K562 (cell line): ENCODE data around the gene RNU6-9. TPM values are rescaled to one million over a fixed set of nuclear protein-coding genes. Genes with fewer than 3 reads are reported as not detected.

Source experiments
- ATAC-seq: fragments of 200-7000 bp; cut with Tn5 transposase; 3 replicates; pipeline ENCODE4 v1.9.1; 2020; ENCODE audit warnings: moderate library complexity
- BruUV-seq: library from RNA; stranded (reverse); fragments of 400-500 nt; replicated peaks from 2 replicates; lab custom pipeline; 2021; lab: Mats Ljungman, UMichigan
- CTCF ChIA-PET: fragments of 300-600 bp; formaldehyde crosslinking; extraction: SDS; loops from one replicate; lab custom pipeline; 2021; ENCODE audit warnings: low intra/inter-chr PET ratio; lab: Yijun Ruan, JAX
- POLR2A ChIA-PET: fragments of 300-600, 350-650 bp; sonication (Branson Sonifier 250); formaldehyde crosslinking; extraction: SDS; loops from one replicate; lab custom pipeline; 2021; ENCODE audit warnings: antibody characterized with exemption, inconsistent platforms; lab: Yijun Ruan, JAX
- DNase-seq, 4 experiments: peaks; one replicate each; pipeline versions ENCODE4 v3.0.0 to v3.0.0-alpha.2; 2011 to 2018; ENCODE audit warnings: low spot score in 3 of 4, mixed read lengths in 3 of 4; ENCODE audit errors: extremely low read depth in 1 of 4
- FAIRE-seq: peaks from 2 replicates; lab custom pipeline; 2011; peaks lifted over from hg19 to GRCh38; lab: Jason Lieb, UNC
- H2AFZ ChIP-seq: 2 replicates; pipeline ENCODE4 v1.6.0; 2011; ENCODE audit warnings: low read depth, low read length, control low read depth, inconsistent platforms
- H3K27ac ChIP-seq: fragments of 200-600 bp; 3 replicates; pipeline ENCODE4 v1.8.0; 2011; ENCODE audit warnings: low read depth, mild to moderate bottlenecking, control low read depth, inconsistent platforms, low read length, moderate library complexity, mixed read lengths; ENCODE audit errors: extremely low read depth
- H3K27me3 ChIP-seq, 2 experiments: fragments of 300-600 bp in 1 of 2; 2 replicates in 1 of 2; 3 replicates in 1 of 2; pipeline versions ENCODE4 v1.6.0 to v1.8.0; 2011; ENCODE audit warnings: inconsistent platforms in 2 of 2, low read length in 2 of 2, mild to moderate bottlenecking in 1 of 2, mixed read lengths in 1 of 2, moderate library complexity in 1 of 2; ENCODE audit not compliant: control insufficient read depth in 2 of 2, insufficient read depth in 2 of 2
- H3K36me3 ChIP-seq: fragments of 300-600 bp; 3 replicates; pipeline ENCODE4 v1.8.0; 2011; ENCODE audit warnings: mild to moderate bottlenecking, low read length, inconsistent platforms; ENCODE audit not compliant: control insufficient read depth, insufficient read depth
- H3K4me1 ChIP-seq, 2 experiments: fragments of 200-600 bp in 1 of 2; replicated peaks in 1 of 2; 2 replicates in 1 of 2; 3 replicates in 1 of 2; pipeline versions ENCODE4 v1.5.1 to v1.8.0; 2011; ENCODE audit warnings: inconsistent platforms in 2 of 2, low read length in 2 of 2, mild to moderate bottlenecking in 1 of 2, mixed read lengths in 1 of 2, moderate library complexity in 1 of 2; ENCODE audit not compliant: control insufficient read depth in 2 of 2, insufficient read depth in 2 of 2
- H3K4me2 ChIP-seq: 2 replicates; pipeline ENCODE4 v1.6.1; 2011; ENCODE audit warnings: low read length, control low read depth, inconsistent platforms, mixed read lengths; ENCODE audit not compliant: insufficient read depth
- H3K4me3 ChIP-seq: fragments of 200-600 bp; sonication (generic), shearing (Covaris generic); 2 replicates; pipeline ENCODE4 v1.5.1; 2016; ENCODE audit warnings: control low read depth, inconsistent platforms
- H3K79me2 ChIP-seq: fragments of 200-600 bp; 3 replicates; pipeline ENCODE4 v1.8.0; 2011; ENCODE audit warnings: low read length, inconsistent platforms; ENCODE audit not compliant: control insufficient read depth, insufficient read depth
- H3K9ac ChIP-seq, 2 experiments: 2 replicates each; pipeline versions ENCODE4 v1.6.0 to v1.6.1; 2011; ENCODE audit warnings: low read depth in 2 of 2, low read length in 2 of 2, control low read depth in 1 of 2, inconsistent platforms in 1 of 2, mild to moderate bottlenecking in 1 of 2, mixed read lengths in 1 of 2; ENCODE audit not compliant: insufficient read depth in 1 of 2
- H3K9me1 ChIP-seq: one replicate; pipeline ENCODE4 v1.6.0; 2011; ENCODE audit warnings: inconsistent platforms, mild to moderate bottlenecking, low read length, moderate library complexity; ENCODE audit not compliant: control insufficient read depth, insufficient read depth
- H3K9me3 ChIP-seq: replicated peaks from 2 replicates; pipeline ENCODE4 v1.5.1; 2011; ENCODE audit warnings: low read depth, low read length, inconsistent platforms; ENCODE audit not compliant: control insufficient read depth, insufficient read depth
- H4K20me1 ChIP-seq: replicated peaks from 2 replicates; pipeline ENCODE4 v1.6.1; 2011; ENCODE audit warnings: low read length, inconsistent platforms, mixed read lengths; ENCODE audit not compliant: control insufficient read depth, insufficient read depth
- C11orf30 ChIP-seq: fragments of 450-650 bp; IDR thresholded peaks from 2 replicates; pipeline ENCODE4 v1.6.1; 2016; ENCODE audit warnings: low read depth, mild to moderate bottlenecking
- CHD1 ChIP-seq: fragments of 200-600 bp; sonication (generic); IDR thresholded peaks from one replicate; pipeline ENCODE4 v1.6.1; 2012; ENCODE audit warnings: mild to moderate bottlenecking, moderate library complexity, low read length, inconsistent platforms
- CREM ChIP-seq: IDR thresholded peaks from 2 replicates; pipeline ENCODE4 v1.6.1; 2014; ENCODE audit warnings: antibody characterized with exemption, low read depth
- EZH2 ChIP-seq: IDR thresholded peaks from 2 replicates; pipeline ENCODE4 v1.6.1; 2012; ENCODE audit warnings: low read depth, mild to moderate bottlenecking, inconsistent platforms, low read length, borderline replicate concordance
- PHB ChIP-seq: fragments of 250-450 bp; sonication (Bioruptor Pico); IDR thresholded peaks from 2 replicates; pipeline ENCODE4 v1.5.0; 2021
- SRSF9 ChIP-seq: fragments of 200-400 bp; formaldehyde crosslinking; IDR thresholded peaks from 2 replicates; pipeline ENCODE4 v1.6.1; 2017; ENCODE audit warnings: low read depth, low read length, borderline replicate concordance
- UBTF ChIP-seq, 2 experiments: IDR thresholded peaks; 2 replicates each; pipeline ENCODE4 v1.6.1; 2012; ENCODE audit warnings: improper control_type of control experiment in 2 of 2, low read depth in 2 of 2, low read length in 2 of 2, borderline replicate concordance in 1 of 2
- ZNF316 ChIP-seq: fragments of 450-650 bp; IDR thresholded peaks from 2 replicates; pipeline ENCODE4 v1.6.1; 2016
- ZNF699 ChIP-seq: fragments of 250-450 bp; sonication (Bioruptor Pico); IDR thresholded peaks from 2 replicates; pipeline ENCODE4 v1.8.0; 2021; ENCODE audit warnings: mild to moderate bottlenecking, moderate library complexity; ENCODE audit not compliant: insufficient replicate concordance
- ZNF740 ChIP-seq, 3 experiments: fragments of 200-800 bp in 1 of 3; sonication (Bioruptor generic) in 1 of 3; sonication (generic) in 1 of 3; formaldehyde crosslinking in 1 of 3; IDR thresholded peaks; 2 replicates each; pipeline versions ENCODE4 v1.6.1 to v1.8.0; 2016 to 2022; ENCODE audit warnings: mild to moderate bottlenecking in 2 of 3, missing compliant biosample characterization in 2 of 3, missing genetic modification characterization in 2 of 3, missing genetic modification reagents in 1 of 3
- WGBS: fragments of 100-300 bp; shearing (Covaris generic); methylation state at CpG from one replicate; pipeline ENCODE4 v1.1.6; 2016; ENCODE audit warnings: low coverage, mixed read lengths; ENCODE audit not compliant: insufficient coverage; ENCODE audit errors: missing lambda C conversion rate; 5-methylcytosine and 5-hydroxymethylcytosine counted together
- in situ Hi-C: fragments of 300-500 bp; cut with MboI; formaldehyde crosslinking; loops from 4 replicates; pipeline ENCODE4 v1.15.0; 2018; ENCODE audit warnings: inconsistent platforms, mixed read lengths
- intact Hi-C: fragments of 100-400 bp; cut with micrococcal nuclease; formaldehyde crosslinking; loops from 2 replicates; pipeline ENCODE4 v1.14.2; 2022
- polyA plus RNA-seq, 8 experiments: library from polyadenylated mRNA; depleted of rRNA in 4 of 8; stranded (reverse) in 5 of 8; unstranded in 3 of 8; fragments of >200 nt; fragmentation: Nextera tagmentation in 2 of 8; fragmentation: Illumina TruSeq in 1 of 8; extraction: Ambion mirVana in 2 of 8; extraction: Trizol in 1 of 8; gene quantifications; 2 replicates each; pipeline versions ENCODE4 v1.2.1 to v1.2.3, GENCODE V29; 2011 to 2014; ENCODE audit warnings: inconsistent platforms in 1 of 8, missing spikeins in 1 of 8
- total RNA-seq, 7 experiments: library from RNA; depleted of rRNA in 6 of 7; stranded (reverse); fragments of >200 nt in 6 of 7; fragmentation: Illumina TruSeq in 2 of 7; extraction: Trizol in 2 of 7; gene quantifications; 2 replicates each; pipeline versions ENCODE4 v1.2.1 to v1.2.3, GENCODE V29; 2011 to 2021; ENCODE audit warnings: low replicate concordance in 1 of 7
- TF ChIP-seq, protein P1 (sequence below): fragments of 450-650 bp; formaldehyde crosslinking; IDR thresholded peaks from 2 replicates; pipeline ENCODE4 v1.4.0; 2020; ENCODE audit warnings: mild to moderate bottlenecking, mixed read lengths

Gene RNU6-9
- total and polyA plus RNA-seq, 9 of the 15 experiments (the other 6 are each of a cell fraction or from before 2014, with no cell fraction given), result not detected

DNA sequence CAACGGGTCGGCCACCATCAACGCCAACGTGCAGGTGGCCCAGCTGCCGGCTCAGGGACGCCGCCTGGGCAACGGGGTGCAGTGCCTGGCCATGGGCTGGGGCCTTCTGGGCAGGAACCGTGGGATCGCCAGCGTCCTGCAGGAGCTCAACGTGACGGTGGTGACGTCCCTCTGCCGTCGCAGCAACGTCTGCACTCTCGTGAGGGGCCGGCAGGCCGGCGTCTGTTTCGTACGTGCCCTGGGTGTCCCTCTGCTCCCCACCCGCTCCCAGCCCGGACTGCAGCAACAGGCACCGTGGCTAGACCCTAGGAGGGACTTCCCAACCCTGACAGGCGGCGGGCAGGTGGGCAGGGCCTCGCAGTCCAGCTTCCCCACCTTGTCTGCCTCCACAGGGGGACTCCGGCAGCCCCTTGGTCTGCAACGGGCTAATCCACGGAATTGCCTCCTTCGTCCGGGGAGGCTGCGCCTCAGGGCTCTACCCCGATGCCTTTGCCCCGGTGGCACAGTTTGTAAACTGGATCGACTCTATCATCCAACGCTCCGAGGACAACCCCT lies 37.6 kb upstream of the RNU6-9 start:
- WGBS, result 49% methylated on average over 17 of the region's 40 CpGs
- FAIRE-seq, result no peak

More for the DNA sequence above, 37.6 kb upstream of the RNU6-9 start:
- Histone ChIP-seq H3K9me3 (no peaks in the 10 kb centered on the region), H4K20me1 (no peaks in the 10 kb centered on the region), H3K27ac (no peak overlapping the region), H3K9me1 (no peaks in the 10 kb centered on the region), H3K4me2 (no peak overlapping the region), H3K36me3 (no peaks in the 10 kb centered on the region), H2AFZ (no peak overlapping the region), H3K9ac (peak overlapping the region in 1 of 2 experiments; percentile 79; a peak in 2 of 4 replicates), H3K4me3 (no peak overlapping the region), H3K4me1 (peaks cover 17 to 55% of the 10 kb centered on the region in 2 experiments; a peak in 4 of 5 replicates), H3K79me2 (peaks cover 2% of the 10 kb centered on the region), H3K27me3 (no peaks in the 10 kb centered on the region)
- in situ Hi-C loops (loop anchor here (5.0 kb wide), 1 partner anchor 88 kb away; no protein-coding TSS in a partner anchor), intact Hi-C loops (no loop called here)
- DNase-seq (no peak), ATAC-seq (no peak)
- CTCF ChIA-PET, result no interaction called here
- no TSS peak for BruUV-seq
- POLR2A ChIA-PET, result interaction anchor here (0.8 kb wide), 1 partner anchor 12 kb away, joined by 3 read pairs; no protein-coding TSS in a partner anchor
- TF ChIP-seq ZNF699 (CRISPR knock-in tag) (no peak), UBTF (IDR thresholded peaks at IDR 0.05; ENCODE audit: borderline replicate concordance in 1 of 2, low read depth in 2 of 2, low read length in 2 of 2) (no peak), C11orf30 (no peak), CHD1 (no peak), EZH2 (no peak), PHB (CRISPR knock-in tag) (no peak), ZNF316 (no peak), CREM (no peak), SRSF9 (no peak), ZNF740 (CRISPR knock-in tag; IDR thresholded peaks at IDR 0.05) (no peak), ZNF740 (tag; IDR thresholded peaks at IDR 0.05) (no peak)
- TF ChIP-seq, protein P1, sequence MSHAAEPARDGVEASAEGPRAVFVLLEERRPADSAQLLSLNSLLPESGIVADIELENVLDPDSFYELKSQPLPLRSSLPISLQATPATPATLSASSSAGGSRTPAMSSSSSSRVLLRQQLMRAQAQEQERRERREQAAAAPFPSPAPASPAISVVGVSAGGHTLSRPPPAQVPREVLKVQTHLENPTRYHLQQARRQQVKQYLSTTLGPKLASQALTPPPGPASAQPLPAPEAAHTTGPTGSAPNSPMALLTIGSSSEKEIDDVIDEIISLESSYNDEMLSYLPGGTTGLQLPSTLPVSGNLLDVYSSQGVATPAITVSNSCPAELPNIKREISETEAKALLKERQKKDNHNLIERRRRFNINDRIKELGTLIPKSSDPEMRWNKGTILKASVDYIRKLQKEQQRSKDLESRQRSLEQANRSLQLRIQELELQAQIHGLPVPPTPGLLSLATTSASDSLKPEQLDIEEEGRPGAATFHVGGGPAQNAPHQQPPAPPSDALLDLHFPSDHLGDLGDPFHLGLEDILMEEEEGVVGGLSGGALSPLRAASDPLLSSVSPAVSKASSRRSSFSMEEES (CRISPR knock-in tag), result no peak
